ENCODE measurements around the gene DACT2.

The DACT2 gene

GRCh38 chr6:168307015-168307694 is 12.4 kb downstream of the DACT2 start:
- no peak for DNase-seq (ENCODE audit: low read depth)

DNA sequence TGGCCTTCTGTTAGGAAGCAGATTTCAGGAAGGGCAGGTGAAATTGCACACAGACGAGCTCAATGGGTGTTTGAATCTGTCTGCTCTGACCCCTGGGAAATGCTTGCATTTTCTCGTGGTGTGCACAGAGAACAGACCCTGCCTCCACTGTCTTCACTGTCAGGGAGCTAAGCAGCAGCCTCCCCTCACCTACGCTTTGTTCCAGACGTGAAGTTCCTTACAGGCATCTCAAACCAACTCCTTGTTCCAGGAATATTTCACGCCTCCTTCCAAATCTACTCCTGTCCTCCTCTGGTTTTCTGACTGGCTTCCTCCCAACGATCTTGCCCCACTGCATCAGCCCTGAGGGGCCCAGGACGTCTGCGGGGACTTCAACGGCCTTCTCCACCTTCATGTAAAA is 13.7 kb downstream of the DACT2 start:
- no peak for TF ChIP-seq CTCF (IDR thresholded peaks at IDR 0.05; ENCODE audit: low read depth, low read length)
- no peak for TF ChIP-seq POLR2A (IDR thresholded peaks at IDR 0.05; ENCODE audit: extremely low read depth, insufficient read length)
- TF ChIP-seq MYC (IDR thresholded peaks at IDR 0.05; ENCODE audit: low read depth, low read length) = no peak
- TF ChIP-seq MAX (IDR thresholded peaks at IDR 0.05; ENCODE audit: low read depth, low read length) = no peak
- no peak overlapping the region for H3K4me3 ChIP-seq (ENCODE audit: low read depth, low read length)
- no peak for DNase-seq (ENCODE audit: low read depth)

More at GRCh38 chr6:168307015-168307694, 12.4 kb downstream of the DACT2 start:
- no peak for TF ChIP-seq MAX (IDR thresholded peaks at IDR 0.05; ENCODE audit: low read depth, low read length)
- TF ChIP-seq MYC (IDR thresholded peaks at IDR 0.05; ENCODE audit: low read depth, low read length) = no peak
- no peak for TF ChIP-seq CTCF (IDR thresholded peaks at IDR 0.05; ENCODE audit: low read depth, low read length)
- no peak for TF ChIP-seq POLR2A (IDR thresholded peaks at IDR 0.05; ENCODE audit: extremely low read depth, insufficient read length)
- H3K4me3 ChIP-seq (ENCODE audit: low read depth, low read length) = no peak overlapping the region

DNA sequence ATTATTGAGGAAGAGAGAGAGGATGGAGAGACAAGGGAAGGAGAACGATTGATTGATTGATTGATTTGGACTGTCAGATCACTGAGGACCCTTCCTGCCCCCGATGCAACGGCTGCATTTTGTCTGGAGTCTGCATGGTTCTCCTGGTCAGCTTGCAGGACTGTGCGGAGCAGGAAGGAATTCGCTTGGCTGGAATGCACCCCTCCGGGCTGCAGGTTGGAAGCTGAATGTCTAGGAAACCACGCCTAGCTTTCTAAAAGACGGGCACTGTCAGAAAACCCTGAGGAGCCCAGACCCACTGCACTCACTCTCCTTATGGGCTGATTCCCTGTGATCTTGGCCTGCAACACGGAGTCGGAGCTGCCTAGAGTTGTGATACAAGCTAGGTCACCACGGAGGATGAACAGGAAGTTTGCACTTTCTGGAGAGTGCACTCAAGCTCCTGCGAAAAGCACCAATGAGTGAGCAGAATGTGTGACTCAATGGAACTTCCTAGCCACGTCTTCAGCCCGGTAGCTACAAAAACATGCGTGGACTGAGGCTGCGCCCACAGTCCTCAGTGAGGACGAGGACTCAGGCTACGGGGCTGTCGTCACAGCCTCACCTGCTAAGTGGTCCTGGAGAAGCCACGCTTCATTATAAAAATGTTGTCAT is 14.4 kb downstream of the DACT2 start:
- no peak for TF ChIP-seq MYC (IDR thresholded peaks at IDR 0.05; ENCODE audit: low read depth, low read length)
- TF ChIP-seq POLR2A (IDR thresholded peaks at IDR 0.05; ENCODE audit: extremely low read depth, insufficient read length) = no peak
- no peak for TF ChIP-seq MAX (IDR thresholded peaks at IDR 0.05; ENCODE audit: low read depth, low read length)
- TF ChIP-seq CTCF (IDR thresholded peaks at IDR 0.05; ENCODE audit: low read depth, low read length) = no peak
- no peak overlapping the region for H3K4me3 ChIP-seq (ENCODE audit: low read depth, low read length)
- no peak for DNase-seq (ENCODE audit: low read depth)

GRCh38 chr6:168304752-168305015 is 14.9 kb downstream of the DACT2 start:
- no peak for DNase-seq (ENCODE audit: low read depth)
- TF ChIP-seq POLR2A (IDR thresholded peaks at IDR 0.05; ENCODE audit: extremely low read depth, insufficient read length) (no peak), CTCF (IDR thresholded peaks at IDR 0.05; ENCODE audit: low read depth, low read length) (no peak), MAX (IDR thresholded peaks at IDR 0.05; ENCODE audit: low read depth, low read length) (no peak), MYC (IDR thresholded peaks at IDR 0.05; ENCODE audit: low read depth, low read length) (no peak)
- H3K4me3 ChIP-seq (ENCODE audit: low read depth, low read length) = no peak overlapping the region

- H3K4me3 ChIP-seq (ENCODE audit: low read depth, low read length) = no peak overlapping the region
- no peak for TF ChIP-seq CTCF (IDR thresholded peaks at IDR 0.05; ENCODE audit: low read depth, low read length)
- TF ChIP-seq MYC (IDR thresholded peaks at IDR 0.05; ENCODE audit: low read depth, low read length) = no peak
- no peak for TF ChIP-seq POLR2A (IDR thresholded peaks at IDR 0.05; ENCODE audit: extremely low read depth, insufficient read length)
- no peak for TF ChIP-seq MAX (IDR thresholded peaks at IDR 0.05; ENCODE audit: low read depth, low read length)
- no peak for DNase-seq (ENCODE audit: low read depth)
These were observed 15.4 kb downstream of the DACT2 start for GRCh38 chr6:168303982-168304751.
